GM12878 (cell line): Measurements from ENCODE around the gene CFLAR. TPM values are rescaled to one million over a fixed set of nuclear protein-coding genes. Genes with fewer than 3 reads are reported as not detected.
A peak's percentile ranks its signal among the peaks of the same experiment; 100 is the strongest.

ENCODE experiments used
- CBX3 ChIP-seq: fragments of 200-600 bp; sonication (generic); IDR thresholded peaks from 2 replicates; pipeline ENCODE4 v1.6.1; 2016; ENCODE audit warnings: low read depth, borderline replicate concordance
- CREB1 ChIP-seq: IDR thresholded peaks from 2 replicates; pipeline ENCODE4 v1.6.1; 2012; ENCODE audit warnings: low read depth, mild to moderate bottlenecking, inconsistent platforms
- EED ChIP-seq: sonication (generic); IDR thresholded peaks from 2 replicates; pipeline ENCODE4 v1.6.1; 2016; ENCODE audit warnings: antibody characterized with exemption, low read depth
- FOXK2 ChIP-seq: fragments of 450-650 bp; IDR thresholded peaks from 2 replicates; pipeline ENCODE4 v1.6.1; 2017; ENCODE audit warnings: mild to moderate bottlenecking, moderate library complexity
- GATAD2B ChIP-seq: fragments of 450-650 bp; conservative IDR thresholded peaks from 2 replicates; pipeline ENCODE4 v1.6.1; 2017; ENCODE audit warnings: low read depth, mild to moderate bottlenecking, moderate library complexity
- HDAC6 ChIP-seq: fragments of 200-600 bp; sonication (generic); IDR thresholded peaks from one replicate; pipeline ENCODE4 v1.8.0; 2017; ENCODE audit warnings: antibody characterized with exemption; ENCODE audit not compliant: unreplicated experiment
- HDGF ChIP-seq: fragments of 450-650 bp; IDR thresholded peaks from 2 replicates; pipeline ENCODE4 v1.6.1; 2016; ENCODE audit warnings: antibody characterized with exemption
- IKZF2 ChIP-seq, 2 experiments: fragments of 450-650 bp; IDR thresholded peaks; 2 replicates each; pipeline ENCODE4 v1.6.1; 2017; ENCODE audit warnings: mild to moderate bottlenecking in 2 of 2, moderate library complexity in 2 of 2
- MTA3 ChIP-seq: IDR thresholded peaks from 2 replicates; pipeline ENCODE4 v1.6.1; 2012; ENCODE audit warnings: low read length, inconsistent platforms, borderline replicate concordance
- NFXL1 ChIP-seq: fragments of 450-650 bp; IDR thresholded peaks from 2 replicates; pipeline ENCODE4 v1.6.1; 2017; ENCODE audit warnings: antibody characterized with exemption, mild to moderate bottlenecking, borderline replicate concordance
- PAX8 ChIP-seq: fragments of 450-650 bp; IDR thresholded peaks from 2 replicates; pipeline ENCODE4 v1.6.1; 2017; ENCODE audit warnings: mild to moderate bottlenecking, moderate library complexity
- SIN3A ChIP-seq: IDR thresholded peaks from 2 replicates; pipeline ENCODE4 v1.6.1; 2012; ENCODE audit warnings: low read depth, low read length, improper control_type of control experiment
- SRF ChIP-seq, 2 experiments: IDR thresholded peaks; 2 replicates each; pipeline ENCODE4 v1.6.1; 2011; ENCODE audit warnings: low read depth in 2 of 2, low read length in 2 of 2, mild to moderate bottlenecking in 1 of 2, moderate library complexity in 1 of 2
- STAT1 ChIP-seq: fragments of 450-650 bp; conservative IDR thresholded peaks from 2 replicates; pipeline ENCODE4 v1.6.1; 2014; ENCODE audit warnings: antibody characterized with exemption, mild to moderate bottlenecking
- ZSCAN29 ChIP-seq: fragments of 450-650 bp; IDR thresholded peaks from 2 replicates; pipeline ENCODE4 v1.6.1; 2017; ENCODE audit warnings: mild to moderate bottlenecking, moderate library complexity
- polyA plus RNA-seq, 11 experiments: library from polyadenylated mRNA; depleted of rRNA in 4 of 11; unstranded in 6 of 11; stranded (reverse) in 5 of 11; fragments of >200 nt; fragmentation: Nextera tagmentation in 4 of 11; fragmentation: Illumina TruSeq in 1 of 11; extraction: Ambion mirVana in 4 of 11; extraction: Trizol in 1 of 11; gene quantifications; 1 replicate in 1 of 11; 2 replicates in 10 of 11; pipeline versions ENCODE4 v1.2.1 to v1.2.3, GENCODE V29; 2011 to 2016; ENCODE audit warnings: inconsistent platforms in 2 of 11, missing spikeins in 2 of 11, low read depth in 1 of 11
- total RNA-seq, 4 experiments: library from RNA; depleted of rRNA in 3 of 4; stranded (reverse); fragments of >200 nt in 3 of 4; fragmentation: Illumina TruSeq in 1 of 4; extraction: Trizol in 1 of 4; gene quantifications; 2 replicates each; pipeline versions ENCODE4 v1.2.1 to v1.2.3, GENCODE V29; 2013 to 2021
- TF ChIP-seq, protein P1 (sequence below): fragments of 450-650 bp; formaldehyde crosslinking; IDR thresholded peaks from 2 replicates; pipeline ENCODE4 v1.4.0; 2020; ENCODE audit warnings: mild to moderate bottlenecking, moderate library complexity
- TF ChIP-seq, protein P2 (sequence below): fragments of 450-650 bp; IDR thresholded peaks from 2 replicates; pipeline ENCODE4 v1.6.1; 2016; ENCODE audit warnings: mild to moderate bottlenecking
- TF ChIP-seq, protein P3 (sequence below): IDR thresholded peaks from 2 replicates; pipeline ENCODE4 v1.6.1; 2012; ENCODE audit warnings: low read length, inconsistent platforms
- TF ChIP-seq, protein P4 (sequence below): fragments of 450-650 bp; formaldehyde crosslinking; IDR thresholded peaks from 2 replicates; pipeline ENCODE4 v1.4.0; 2022; ENCODE audit warnings: mild to moderate bottlenecking, moderate library complexity
- TF ChIP-seq, protein P5 (sequence below): fragments of 450-650 bp; IDR thresholded peaks from 2 replicates; pipeline ENCODE4 v1.6.1; 2017; ENCODE audit warnings: borderline replicate concordance

The CFLAR gene
- total and polyA plus RNA-seq, 10 of the 15 experiments (the other 5 are each of a cell fraction or from before 2014, with no cell fraction given): 80.6 to 181 (median 101) TPM

DNA sequence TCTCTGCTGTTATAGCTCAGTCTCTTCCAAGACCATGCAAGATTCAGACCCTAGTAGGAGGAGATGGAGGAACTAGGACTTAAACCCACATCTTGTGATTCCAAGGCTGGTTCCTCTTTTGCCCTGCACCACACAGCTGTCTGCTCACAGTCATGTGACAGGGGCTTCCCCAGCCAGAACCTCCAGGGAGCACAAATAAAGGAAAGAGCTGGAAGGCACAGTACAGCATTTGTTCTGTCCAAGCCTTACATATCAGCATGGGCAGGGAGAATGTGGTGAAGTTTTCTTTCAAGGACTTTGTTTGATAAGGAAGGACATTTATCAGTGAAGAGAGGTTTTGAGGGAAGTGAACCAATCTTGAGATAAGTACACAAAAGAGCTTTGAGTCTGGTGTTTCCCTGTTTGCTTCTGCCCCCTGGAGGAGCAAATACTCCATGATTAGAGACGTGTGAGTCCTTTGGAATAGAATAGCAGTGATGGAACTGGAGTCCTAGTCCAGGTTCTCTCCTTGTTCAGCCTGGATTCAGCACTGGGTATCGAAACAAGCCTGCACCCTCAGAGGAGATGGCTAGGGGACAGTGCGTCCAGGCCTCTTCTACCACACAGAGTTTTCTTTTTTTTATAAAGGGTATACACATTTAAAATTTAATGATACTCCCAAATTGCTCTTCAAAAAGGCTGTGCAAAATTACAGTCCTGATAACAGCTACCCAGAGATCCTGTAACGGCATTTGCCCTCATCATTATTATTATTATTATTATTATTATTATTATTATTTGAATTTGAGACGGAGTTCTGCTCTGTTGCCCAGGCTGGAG lies 42.4 kb downstream of the CFLAR start (continued):
- TF ChIP-seq, protein P1, sequence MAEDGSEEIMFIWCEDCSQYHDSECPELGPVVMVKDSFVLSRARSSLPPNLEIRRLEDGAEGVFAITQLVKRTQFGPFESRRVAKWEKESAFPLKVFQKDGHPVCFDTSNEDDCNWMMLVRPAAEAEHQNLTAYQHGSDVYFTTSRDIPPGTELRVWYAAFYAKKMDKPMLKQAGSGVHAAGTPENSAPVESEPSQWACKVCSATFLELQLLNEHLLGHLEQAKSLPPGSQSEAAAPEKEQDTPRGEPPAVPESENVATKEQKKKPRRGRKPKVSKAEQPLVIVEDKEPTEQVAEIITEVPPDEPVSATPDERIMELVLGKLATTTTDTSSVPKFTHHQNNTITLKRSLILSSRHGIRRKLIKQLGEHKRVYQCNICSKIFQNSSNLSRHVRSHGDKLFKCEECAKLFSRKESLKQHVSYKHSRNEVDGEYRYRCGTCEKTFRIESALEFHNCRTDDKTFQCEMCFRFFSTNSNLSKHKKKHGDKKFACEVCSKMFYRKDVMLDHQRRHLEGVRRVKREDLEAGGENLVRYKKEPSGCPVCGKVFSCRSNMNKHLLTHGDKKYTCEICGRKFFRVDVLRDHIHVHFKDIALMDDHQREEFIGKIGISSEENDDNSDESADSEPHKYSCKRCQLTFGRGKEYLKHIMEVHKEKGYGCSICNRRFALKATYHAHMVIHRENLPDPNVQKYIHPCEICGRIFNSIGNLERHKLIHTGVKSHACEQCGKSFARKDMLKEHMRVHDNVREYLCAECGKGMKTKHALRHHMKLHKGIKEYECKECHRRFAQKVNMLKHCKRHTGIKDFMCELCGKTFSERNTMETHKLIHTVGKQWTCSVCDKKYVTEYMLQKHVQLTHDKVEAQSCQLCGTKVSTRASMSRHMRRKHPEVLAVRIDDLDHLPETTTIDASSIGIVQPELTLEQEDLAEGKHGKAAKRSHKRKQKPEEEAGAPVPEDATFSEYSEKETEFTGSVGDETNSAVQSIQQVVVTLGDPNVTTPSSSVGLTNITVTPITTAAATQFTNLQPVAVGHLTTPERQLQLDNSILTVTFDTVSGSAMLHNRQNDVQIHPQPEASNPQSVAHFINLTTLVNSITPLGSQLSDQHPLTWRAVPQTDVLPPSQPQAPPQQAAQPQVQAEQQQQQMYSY (CRISPR knock-in tag): no peak
- TF ChIP-seq IKZF2 (IDR thresholded peaks at IDR 0.05) (peak; percentile 97 to 98), HDGF (peak; percentile 66), STAT1 (no peak; the same call in 1 of the 2 replicates), SIN3A (no peak), FOXK2 (no peak), CREB1 (no peak), NFXL1 (no peak), HDAC6 (no peak), PAX8 (no peak), SRF (IDR thresholded peaks at IDR 0.05; ENCODE audit: low read depth in 2 of 2, low read length in 2 of 2) (no peak), MTA3 (no peak), EED (peak; percentile 94), GATAD2B (0 out of 2 replicates have a peak, but pooled peaks have one; percentile 51), CBX3 (no peak), ZSCAN29 (no peak)
- TF ChIP-seq, protein P2, sequence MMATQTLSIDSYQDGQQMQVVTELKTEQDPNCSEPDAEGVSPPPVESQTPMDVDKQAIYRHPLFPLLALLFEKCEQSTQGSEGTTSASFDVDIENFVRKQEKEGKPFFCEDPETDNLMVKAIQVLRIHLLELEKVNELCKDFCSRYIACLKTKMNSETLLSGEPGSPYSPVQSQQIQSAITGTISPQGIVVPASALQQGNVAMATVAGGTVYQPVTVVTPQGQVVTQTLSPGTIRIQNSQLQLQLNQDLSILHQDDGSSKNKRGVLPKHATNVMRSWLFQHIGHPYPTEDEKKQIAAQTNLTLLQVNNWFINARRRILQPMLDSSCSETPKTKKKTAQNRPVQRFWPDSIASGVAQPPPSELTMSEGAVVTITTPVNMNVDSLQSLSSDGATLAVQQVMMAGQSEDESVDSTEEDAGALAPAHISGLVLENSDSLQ: 0 out of 2 replicates have a peak, but pooled peaks have one; percentile 16
- TF ChIP-seq, protein P3, sequence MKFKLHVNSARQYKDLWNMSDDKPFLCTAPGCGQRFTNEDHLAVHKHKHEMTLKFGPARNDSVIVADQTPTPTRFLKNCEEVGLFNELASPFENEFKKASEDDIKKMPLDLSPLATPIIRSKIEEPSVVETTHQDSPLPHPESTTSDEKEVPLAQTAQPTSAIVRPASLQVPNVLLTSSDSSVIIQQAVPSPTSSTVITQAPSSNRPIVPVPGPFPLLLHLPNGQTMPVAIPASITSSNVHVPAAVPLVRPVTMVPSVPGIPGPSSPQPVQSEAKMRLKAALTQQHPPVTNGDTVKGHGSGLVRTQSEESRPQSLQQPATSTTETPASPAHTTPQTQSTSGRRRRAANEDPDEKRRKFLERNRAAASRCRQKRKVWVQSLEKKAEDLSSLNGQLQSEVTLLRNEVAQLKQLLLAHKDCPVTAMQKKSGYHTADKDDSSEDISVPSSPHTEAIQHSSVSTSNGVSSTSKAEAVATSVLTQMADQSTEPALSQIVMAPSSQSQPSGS: peak; percentile 14; the same call in 1 of the 2 replicates
- TF ChIP-seq, protein P4, sequence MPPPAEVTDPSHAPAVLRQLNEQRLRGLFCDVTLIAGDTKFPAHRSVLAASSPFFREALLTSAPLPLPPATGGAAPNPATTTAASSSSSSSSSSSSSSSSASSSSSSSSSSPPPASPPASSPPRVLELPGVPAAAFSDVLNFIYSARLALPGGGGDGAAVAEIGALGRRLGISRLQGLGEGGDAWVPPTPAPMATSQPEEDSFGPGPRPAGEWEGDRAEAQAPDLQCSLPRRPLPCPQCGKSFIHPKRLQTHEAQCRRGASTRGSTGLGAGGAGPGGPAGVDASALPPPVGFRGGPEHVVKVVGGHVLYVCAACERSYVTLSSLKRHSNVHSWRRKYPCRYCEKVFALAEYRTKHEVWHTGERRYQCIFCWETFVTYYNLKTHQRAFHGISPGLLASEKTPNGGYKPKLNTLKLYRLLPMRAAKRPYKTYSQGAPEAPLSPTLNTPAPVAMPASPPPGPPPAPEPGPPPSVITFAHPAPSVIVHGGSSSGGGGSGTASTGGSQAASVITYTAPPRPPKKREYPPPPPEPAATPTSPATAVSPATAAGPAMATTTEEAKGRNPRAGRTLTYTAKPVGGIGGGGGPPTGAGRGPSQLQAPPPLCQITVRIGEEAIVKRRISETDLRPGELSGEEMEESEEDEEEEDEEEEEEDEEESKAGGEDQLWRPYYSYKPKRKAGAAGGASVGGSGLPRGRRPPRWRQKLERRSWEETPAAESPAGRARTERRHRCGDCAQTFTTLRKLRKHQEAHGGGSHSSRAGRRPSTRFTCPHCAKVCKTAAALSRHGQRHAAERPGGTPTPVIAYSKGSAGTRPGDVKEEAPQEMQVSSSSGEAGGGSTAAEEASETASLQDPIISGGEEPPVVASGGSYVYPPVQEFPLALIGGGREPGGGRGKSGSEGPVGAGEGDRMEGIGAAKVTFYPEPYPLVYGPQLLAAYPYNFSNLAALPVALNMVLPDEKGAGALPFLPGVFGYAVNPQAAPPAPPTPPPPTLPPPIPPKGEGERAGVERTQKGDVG (CRISPR knock-in tag): no peak; the same call in 1 of the 2 replicates
- TF ChIP-seq, protein P5, sequence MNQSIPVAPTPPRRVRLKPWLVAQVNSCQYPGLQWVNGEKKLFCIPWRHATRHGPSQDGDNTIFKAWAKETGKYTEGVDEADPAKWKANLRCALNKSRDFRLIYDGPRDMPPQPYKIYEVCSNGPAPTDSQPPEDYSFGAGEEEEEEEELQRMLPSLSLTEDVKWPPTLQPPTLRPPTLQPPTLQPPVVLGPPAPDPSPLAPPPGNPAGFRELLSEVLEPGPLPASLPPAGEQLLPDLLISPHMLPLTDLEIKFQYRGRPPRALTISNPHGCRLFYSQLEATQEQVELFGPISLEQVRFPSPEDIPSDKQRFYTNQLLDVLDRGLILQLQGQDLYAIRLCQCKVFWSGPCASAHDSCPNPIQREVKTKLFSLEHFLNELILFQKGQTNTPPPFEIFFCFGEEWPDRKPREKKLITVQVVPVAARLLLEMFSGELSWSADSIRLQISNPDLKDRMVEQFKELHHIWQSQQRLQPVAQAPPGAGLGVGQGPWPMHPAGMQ: no peak
